ENCODE data around the gene LYRM4.

Gene LYRM4

DNA sequence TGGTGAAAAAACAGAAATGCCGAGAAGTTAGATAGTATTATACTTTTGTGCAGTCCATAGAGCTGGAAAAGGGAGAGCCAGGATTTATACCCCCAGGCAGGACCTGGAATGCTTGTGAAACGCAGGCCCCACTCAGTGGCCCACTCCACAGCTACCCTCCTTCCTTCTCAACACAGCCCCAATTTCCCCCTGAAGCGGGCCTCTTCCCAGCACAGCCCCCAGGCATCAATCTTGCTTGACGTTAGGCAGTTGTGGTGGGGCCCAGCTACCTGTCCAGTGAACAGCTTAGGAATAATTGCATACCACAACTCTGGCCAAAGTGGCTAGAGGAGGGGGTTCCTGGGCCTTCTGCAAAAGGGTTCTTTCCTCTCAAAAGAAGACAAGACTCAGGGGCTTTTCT lies 114.4 kb downstream of the LYRM4 start:
- Histone ChIP-seq H3K27ac (ENCODE audit: low read depth, low read length, severe bottlenecking) (no peak overlapping the region), H3K36me3 (ENCODE audit: control insufficient read depth, insufficient read depth, low read length) (no peaks in the 10 kb centered on the region)
- WGBS, 2 experiments (ENCODE audit: insufficient coverage in 2 of 2) = 88 to 100% methylated on average over 2 to 4 of the region's 4 CpGs

DNA sequence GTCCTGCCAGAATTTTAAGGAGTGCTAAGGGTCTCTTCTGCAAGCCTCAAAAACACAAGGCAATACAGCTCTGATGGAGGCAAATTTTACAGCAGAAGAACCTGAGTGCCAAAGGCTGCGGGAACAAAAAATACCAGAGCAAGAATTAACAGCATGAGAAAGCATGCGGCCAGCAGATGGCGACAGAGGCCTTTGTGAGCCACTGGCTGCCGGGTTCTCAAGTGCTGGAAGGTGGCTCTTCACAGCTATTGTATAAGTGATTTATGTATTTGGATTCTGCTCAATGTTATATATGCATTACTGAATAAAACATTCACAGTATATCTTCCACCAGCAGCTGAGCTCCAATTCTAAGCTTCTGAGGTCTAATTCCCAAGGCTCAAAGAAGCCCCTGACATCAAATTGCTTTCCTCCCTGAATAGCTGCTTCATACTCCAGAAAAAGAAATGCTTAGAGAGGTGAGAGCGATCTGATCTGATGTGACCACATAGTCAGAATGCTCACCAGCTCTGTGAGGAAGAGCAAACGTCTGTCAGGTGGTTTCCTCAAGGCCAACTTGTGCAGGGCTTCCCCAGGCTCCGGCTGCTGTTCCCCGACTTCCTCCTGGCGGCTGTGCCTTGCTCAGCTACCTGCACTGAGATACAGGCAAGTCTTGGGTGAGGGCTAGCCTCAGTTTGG lies 117.0 kb downstream of the LYRM4 start:
- Histone ChIP-seq H3K36me3 (ENCODE audit: control insufficient read depth, insufficient read depth, low read length) (no peaks in the 10 kb centered on the region), H3K4me1 (ENCODE audit: control insufficient read depth, insufficient read depth, low read length, poor library complexity, severe bottlenecking) (no peaks in the 10 kb centered on the region), H3K9me3 (ENCODE audit: control insufficient read depth, low read length) (no peaks in the 10 kb centered on the region), H3K27ac (ENCODE audit: low read depth, low read length, severe bottlenecking) (no peak overlapping the region), H3K4me3 (ENCODE audit: extremely low read depth, insufficient read depth, low read length, poor library complexity, severe bottlenecking) (no peak overlapping the region)
- 44 to 48% methylated on average over 3 to 9 of the region's 9 CpGs for WGBS, 2 experiments (ENCODE audit: insufficient coverage in 2 of 2)

More for the DNA sequence above, 114.4 kb downstream of the LYRM4 start:
- Histone ChIP-seq H3K4me3 (ENCODE audit: extremely low read depth, insufficient read depth, low read length, poor library complexity, severe bottlenecking) (no peak overlapping the region), H3K4me1 (ENCODE audit: control insufficient read depth, insufficient read depth, low read length, poor library complexity, severe bottlenecking) (no peaks in the 10 kb centered on the region), H3K9me3 (ENCODE audit: control insufficient read depth, low read length) (no peaks in the 10 kb centered on the region)

DNA sequence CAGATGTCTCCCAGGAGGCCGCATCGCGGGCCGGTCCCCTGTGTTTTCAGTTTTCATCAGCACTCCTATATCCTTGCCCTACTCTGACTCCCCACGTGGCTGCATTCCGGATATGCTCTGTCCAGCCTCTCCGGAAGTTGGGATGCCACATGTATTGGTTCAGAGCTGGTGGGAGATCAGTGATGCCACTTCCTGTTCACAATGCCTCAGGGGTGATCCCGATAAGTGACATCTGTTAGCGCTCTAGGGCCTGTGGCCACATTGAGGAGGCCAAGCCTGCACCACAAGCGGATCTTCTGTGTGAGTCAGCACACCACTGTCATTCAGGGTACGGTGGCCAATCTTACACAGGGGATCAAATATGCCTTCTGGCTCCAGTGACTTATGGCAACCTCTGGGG lies 117.8 kb downstream of the LYRM4 start:
- H3K9me3 ChIP-seq (ENCODE audit: control insufficient read depth, low read length) = no peaks in the 10 kb centered on the region
- no peaks in the 10 kb centered on the region for H3K36me3 ChIP-seq (ENCODE audit: control insufficient read depth, insufficient read depth, low read length)
- no peaks in the 10 kb centered on the region for H3K4me1 ChIP-seq (ENCODE audit: control insufficient read depth, insufficient read depth, low read length, poor library complexity, severe bottlenecking)
- no peak overlapping the region for H3K4me3 ChIP-seq (ENCODE audit: extremely low read depth, insufficient read depth, low read length, poor library complexity, severe bottlenecking)
- no peak overlapping the region for H3K27ac ChIP-seq (ENCODE audit: low read depth, low read length, severe bottlenecking)
- WGBS, 2 experiments (ENCODE audit: insufficient coverage in 2 of 2) = 96 to 97% methylated on average over 5 to 9 of the region's 11 CpGs

DNA sequence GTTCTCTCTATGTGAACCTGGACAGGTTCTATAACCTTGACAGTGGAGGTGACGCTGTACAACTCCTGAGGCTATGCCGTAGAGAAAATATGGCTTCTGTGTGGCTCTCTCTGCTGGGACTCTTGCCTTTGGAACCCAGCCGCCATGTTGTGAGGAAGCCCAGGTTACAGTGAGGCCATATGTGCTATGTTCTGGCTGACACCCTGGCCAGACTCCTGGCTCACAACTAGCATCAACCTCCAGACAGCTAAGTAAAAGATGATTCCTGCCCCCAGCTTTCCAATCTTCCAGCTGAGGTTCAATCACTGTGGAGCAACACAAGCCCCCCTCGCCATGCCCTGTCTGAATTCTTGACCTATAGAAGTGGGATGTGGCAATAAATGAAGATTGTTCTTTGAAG lies 118.6 kb downstream of the LYRM4 start:
- Histone ChIP-seq H3K4me3 (ENCODE audit: extremely low read depth, insufficient read depth, low read length, poor library complexity, severe bottlenecking) (no peak overlapping the region), H3K9me3 (ENCODE audit: control insufficient read depth, low read length) (no peaks in the 10 kb centered on the region), H3K4me1 (ENCODE audit: control insufficient read depth, insufficient read depth, low read length, poor library complexity, severe bottlenecking) (no peaks in the 10 kb centered on the region), H3K36me3 (ENCODE audit: control insufficient read depth, insufficient read depth, low read length) (no peaks in the 10 kb centered on the region), H3K27ac (ENCODE audit: low read depth, low read length, severe bottlenecking) (no peak overlapping the region)
- WGBS, 2 experiments (ENCODE audit: insufficient coverage in 2 of 2) = 95 to 97% methylated on average over 2 to 3 of the region's 4 CpGs

DNA sequence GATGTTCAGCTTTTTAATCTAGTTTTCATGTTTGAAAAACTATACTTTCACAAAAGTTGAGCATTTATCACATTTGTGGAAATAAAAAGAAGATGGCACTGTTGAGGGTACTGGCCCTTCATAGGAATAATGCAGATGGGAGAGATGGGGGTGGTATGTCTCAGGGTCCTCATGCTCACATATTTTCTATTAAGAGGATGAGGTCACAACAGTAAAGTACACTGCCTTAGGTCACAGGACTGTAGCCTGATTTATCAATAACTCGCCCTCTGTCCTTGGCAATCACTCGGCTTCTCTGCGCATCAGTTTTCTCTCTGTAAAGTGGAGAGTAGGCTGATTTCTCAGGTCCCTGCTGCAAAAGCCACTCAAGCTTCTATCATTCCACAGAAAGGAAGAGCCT lies 119.7 kb downstream of the LYRM4 start:
- no peaks in the 10 kb centered on the region for H3K9me3 ChIP-seq (ENCODE audit: control insufficient read depth, low read length)
- H3K36me3 ChIP-seq (ENCODE audit: control insufficient read depth, insufficient read depth, low read length) = no peaks in the 10 kb centered on the region
- H3K27ac ChIP-seq (ENCODE audit: low read depth, low read length, severe bottlenecking) = no peak overlapping the region
- 90 to 100% methylated on average over 2 of the region's 3 CpGs for WGBS, 2 experiments (ENCODE audit: insufficient coverage in 2 of 2)
- H3K4me3 ChIP-seq (ENCODE audit: extremely low read depth, insufficient read depth, low read length, poor library complexity, severe bottlenecking) = no peak overlapping the region
- H3K4me1 ChIP-seq (ENCODE audit: control insufficient read depth, insufficient read depth, low read length, poor library complexity, severe bottlenecking) = no peaks in the 10 kb centered on the region

DNA sequence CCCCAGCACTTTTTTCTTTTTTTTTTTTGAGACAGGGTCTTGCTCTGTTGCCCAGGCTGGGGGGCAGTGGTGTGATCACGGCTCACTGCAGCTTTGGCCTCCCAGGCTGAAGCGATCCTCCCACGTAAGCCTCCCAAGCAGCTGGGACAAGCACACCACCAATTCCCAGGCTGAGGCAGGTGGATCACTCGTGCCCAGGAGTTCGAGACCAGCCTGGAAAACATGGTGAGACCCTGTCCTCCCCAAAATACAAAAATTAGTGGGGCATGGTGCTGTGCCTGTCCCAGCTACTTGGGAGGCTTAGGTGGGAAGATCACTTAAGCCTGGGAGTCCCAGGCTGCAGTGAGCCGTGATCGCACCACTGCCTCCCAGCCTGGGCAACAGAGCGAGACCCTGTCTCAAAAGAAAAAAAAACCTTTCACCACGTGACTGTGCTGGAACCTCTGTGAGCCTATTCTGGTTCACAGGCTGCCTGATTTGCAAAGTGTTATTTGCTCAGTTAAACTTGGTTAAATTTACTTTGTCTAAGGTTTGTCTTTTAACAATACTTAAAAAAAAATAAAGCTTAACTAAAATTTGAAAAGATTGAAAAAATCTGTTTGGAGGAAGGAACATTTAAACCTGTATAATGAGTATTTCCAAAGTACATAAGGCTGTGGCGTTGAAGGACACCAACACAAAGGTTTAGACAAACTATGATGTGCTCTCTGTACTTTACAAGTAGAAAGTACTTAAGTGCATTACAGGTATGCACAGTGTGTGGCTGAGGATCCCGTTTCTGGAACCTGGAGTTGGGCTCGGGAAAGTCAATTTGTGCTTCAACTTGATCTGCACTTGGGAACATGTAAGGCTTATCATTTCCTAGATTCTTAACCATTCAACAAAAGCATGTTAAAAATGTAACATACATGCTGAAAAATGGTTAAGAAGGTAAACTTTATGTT lies 120.7 kb downstream of the LYRM4 start:
- no peak overlapping the region for H3K27ac ChIP-seq (ENCODE audit: low read depth, low read length, severe bottlenecking)
- no peaks in the 10 kb centered on the region for H3K9me3 ChIP-seq (ENCODE audit: control insufficient read depth, low read length)
- H3K4me1 ChIP-seq (ENCODE audit: control insufficient read depth, insufficient read depth, low read length, poor library complexity, severe bottlenecking) = no peaks in the 10 kb centered on the region
- H3K36me3 ChIP-seq (ENCODE audit: control insufficient read depth, insufficient read depth, low read length) = no peaks in the 10 kb centered on the region
- 90 to 97% methylated on average over 4 to 10 of the region's 12 CpGs for WGBS, 2 experiments (ENCODE audit: insufficient coverage in 2 of 2)
- H3K4me3 ChIP-seq (ENCODE audit: extremely low read depth, insufficient read depth, low read length, poor library complexity, severe bottlenecking) = no peak overlapping the region

DNA sequence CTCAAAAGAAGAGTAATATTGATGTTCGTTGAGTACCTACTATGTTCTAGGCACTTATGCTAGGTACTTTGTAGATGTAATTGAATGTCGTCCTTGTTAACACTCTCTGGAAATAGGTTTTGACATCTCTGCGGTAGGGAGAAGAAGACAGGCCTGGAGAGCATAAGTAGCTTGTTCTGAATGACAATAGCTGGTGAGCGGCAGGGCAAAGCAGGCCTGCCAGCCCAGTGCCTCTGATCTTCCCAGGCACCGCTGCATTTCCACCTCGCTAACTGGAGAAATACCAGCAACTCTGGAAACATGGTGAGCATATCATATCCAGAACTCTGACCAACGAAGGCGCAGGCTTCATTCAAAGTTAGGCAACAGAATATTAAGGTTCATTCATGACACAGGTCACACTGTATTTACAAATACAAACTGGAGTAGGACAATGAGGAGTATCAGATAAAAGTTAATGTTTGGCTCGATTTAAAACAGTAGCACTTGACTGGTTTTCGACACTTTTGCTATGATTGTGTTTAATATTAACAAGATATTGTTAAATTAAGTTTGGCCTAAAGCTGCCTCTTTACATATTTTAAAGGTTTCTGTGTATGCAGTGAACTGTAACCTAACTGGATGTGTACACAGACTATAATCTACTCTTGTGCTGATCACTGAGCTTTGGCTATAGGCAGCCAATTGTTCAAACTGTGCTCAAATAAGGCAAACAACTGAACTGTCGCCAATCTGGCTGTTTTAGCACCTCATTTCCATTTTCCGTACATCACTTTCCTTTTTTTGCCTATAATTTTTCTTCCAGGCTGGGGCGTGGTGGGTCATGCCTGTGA lies 121.5 kb downstream of the LYRM4 start:
- no peak overlapping the region for H3K4me3 ChIP-seq (ENCODE audit: extremely low read depth, insufficient read depth, low read length, poor library complexity, severe bottlenecking)
- 49 to 51% methylated on average over 6 to 10 of the region's 13 CpGs for WGBS, 2 experiments (ENCODE audit: insufficient coverage in 2 of 2)
- H3K36me3 ChIP-seq (ENCODE audit: control insufficient read depth, insufficient read depth, low read length) = no peaks in the 10 kb centered on the region
- H3K9me3 ChIP-seq (ENCODE audit: control insufficient read depth, low read length) = no peaks in the 10 kb centered on the region
- H3K27ac ChIP-seq (ENCODE audit: low read depth, low read length, severe bottlenecking) = no peak overlapping the region
- no peaks in the 10 kb centered on the region for H3K4me1 ChIP-seq (ENCODE audit: control insufficient read depth, insufficient read depth, low read length, poor library complexity, severe bottlenecking)

DNA sequence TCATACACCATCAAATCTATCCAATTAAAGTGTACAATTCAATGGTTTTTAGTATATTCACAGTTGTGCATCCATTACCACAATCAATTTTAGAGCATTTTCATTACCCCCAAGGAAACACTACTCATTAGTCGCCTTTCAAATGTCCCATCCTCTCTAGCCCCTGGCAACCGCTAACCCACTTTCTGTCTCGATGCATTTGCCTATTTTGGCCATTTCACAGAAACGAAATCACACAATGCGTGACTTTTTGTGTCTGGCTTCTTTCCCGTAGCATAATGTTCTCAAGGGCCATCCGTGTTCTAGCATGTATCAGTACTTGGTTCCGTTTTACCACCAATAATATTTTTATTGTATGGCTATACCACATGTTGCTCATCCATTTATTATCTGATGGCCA lies 123.9 kb downstream of the LYRM4 start:
- 86 to 87% methylated on average over 6 to 8 of the region's 8 CpGs for WGBS, 2 experiments (ENCODE audit: insufficient coverage in 2 of 2)
- Histone ChIP-seq H3K9me3 (ENCODE audit: control insufficient read depth, low read length) (no peaks in the 10 kb centered on the region), H3K4me1 (ENCODE audit: control insufficient read depth, insufficient read depth, low read length, poor library complexity, severe bottlenecking) (peaks cover 7% of the 10 kb centered on the region), H3K36me3 (ENCODE audit: control insufficient read depth, insufficient read depth, low read length) (no peaks in the 10 kb centered on the region), H3K4me3 (ENCODE audit: extremely low read depth, insufficient read depth, low read length, poor library complexity, severe bottlenecking) (no peak overlapping the region), H3K27ac (ENCODE audit: low read depth, low read length, severe bottlenecking) (no peak overlapping the region)

DNA sequence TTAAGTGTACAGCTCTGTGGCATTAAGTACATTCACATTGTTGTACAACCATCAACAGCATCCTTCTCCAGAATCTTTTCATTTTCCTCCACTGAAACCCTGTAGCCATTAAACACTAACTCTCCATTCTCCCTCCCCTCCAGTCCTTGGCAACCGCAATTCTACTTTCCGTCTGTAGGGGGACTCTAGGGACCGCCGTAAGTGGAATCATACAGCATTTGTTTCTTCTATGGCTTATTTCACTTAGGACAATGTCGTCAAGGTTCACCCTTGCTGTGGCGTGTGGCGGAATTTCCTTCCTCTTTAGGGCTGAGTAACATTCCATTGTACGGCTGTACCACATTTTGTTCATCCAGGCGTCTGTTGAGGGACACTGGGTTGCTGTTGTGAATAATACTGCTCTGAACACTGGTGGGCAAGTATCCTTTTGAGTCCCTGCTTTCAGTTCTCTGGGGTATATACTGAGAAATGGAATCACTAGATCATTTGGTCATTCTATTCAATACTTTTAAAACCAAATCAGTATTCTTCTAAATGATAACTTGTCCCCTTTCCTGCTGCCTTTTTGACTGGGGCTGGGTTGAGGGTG lies 124.9 kb downstream of the LYRM4 start:
- Histone ChIP-seq H3K9me3 (ENCODE audit: control insufficient read depth, low read length) (no peaks in the 10 kb centered on the region), H3K36me3 (ENCODE audit: control insufficient read depth, insufficient read depth, low read length) (no peaks in the 10 kb centered on the region), H3K27ac (ENCODE audit: low read depth, low read length, severe bottlenecking) (no peak overlapping the region), H3K4me1 (ENCODE audit: control insufficient read depth, insufficient read depth, low read length, poor library complexity, severe bottlenecking) (peaks cover 7% of the 10 kb centered on the region), H3K4me3 (ENCODE audit: extremely low read depth, insufficient read depth, low read length, poor library complexity, severe bottlenecking) (no peak overlapping the region)
- 43 to 47% methylated on average over 7 to 9 of the region's 9 CpGs for WGBS, 2 experiments (ENCODE audit: insufficient coverage in 2 of 2)

DNA sequence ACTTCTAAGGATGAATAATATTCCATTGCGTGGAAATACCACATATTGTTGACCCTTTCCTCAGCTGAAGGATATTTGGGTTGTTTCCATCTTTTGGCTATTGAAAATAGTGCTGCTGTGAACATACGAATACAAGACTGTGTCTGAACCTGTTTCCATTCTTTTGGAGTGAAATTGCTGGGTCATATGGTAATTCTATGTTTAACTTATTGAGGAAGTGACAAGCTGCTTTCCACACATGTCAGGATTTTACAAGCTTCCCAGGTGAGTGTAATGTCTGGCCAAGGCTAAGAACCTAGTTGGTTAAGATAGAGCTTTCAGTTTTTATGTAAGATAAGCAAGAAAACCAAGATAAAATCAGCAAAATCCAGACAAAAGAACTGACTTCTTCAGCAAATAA lies 126.8 kb downstream of the LYRM4 start:
- H3K36me3 ChIP-seq (ENCODE audit: control insufficient read depth, insufficient read depth, low read length) = no peaks in the 10 kb centered on the region
- WGBS, 2 experiments (ENCODE audit: insufficient coverage in 2 of 2) = 94 to 100% methylated on average over 2 of the region's 2 CpGs
- no peak overlapping the region for H3K27ac ChIP-seq (ENCODE audit: low read depth, low read length, severe bottlenecking)
- H3K4me1 ChIP-seq (ENCODE audit: control insufficient read depth, insufficient read depth, low read length, poor library complexity, severe bottlenecking) = peaks cover 7% of the 10 kb centered on the region
- H3K9me3 ChIP-seq (ENCODE audit: control insufficient read depth, low read length) = no peaks in the 10 kb centered on the region
- H3K4me3 ChIP-seq (ENCODE audit: extremely low read depth, insufficient read depth, low read length, poor library complexity, severe bottlenecking) = no peak overlapping the region

All from mesodermal cell (in vitro differentiated cells).